Peyer's patch (tissue), 4 donors: Measurements from ENCODE around the gene TMEM150B.

Experiments
- CTCF ChIP-seq, 6 experiments: fragments of 450-650 bp in 4 of 6; fragments of 200-600 bp in 2 of 6; sonication (generic) in 1 of 6; IDR thresholded peaks; one replicate each; pipeline ENCODE4 v1.5.1; 2017 to 2019; ENCODE audit warnings: antibody characterized with exemption in 6 of 6, mild to moderate bottlenecking in 3 of 6, moderate library complexity in 1 of 6
- POLR2A ChIP-seq, 2 donors: fragments of 450-650 bp; IDR thresholded peaks; one replicate each; pipeline ENCODE4 v1.5.1; 2017; ENCODE audit warnings: antibody characterized with exemption in 2 of 2, mild to moderate bottlenecking in 2 of 2, moderate library complexity in 2 of 2

- TF ChIP-seq CTCF (IDR thresholded peaks at IDR 0.05) = no peak
- TF ChIP-seq POLR2A (IDR thresholded peaks at IDR 0.05) = no peak
Measured at GRCh38 chr19:55279340-55279739, 45.8 kb downstream of the TMEM150B start.
